Erythroblast (primary cell): ENCODE measurements around the gene TOGARAM1.

Source experiments
- GATA1 ChIP-seq: IDR thresholded peaks from 2 replicates; pipeline ENCODE4 v1.6.1; 2011; ENCODE audit warnings: low read depth, mild to moderate bottlenecking, control low read depth, low read length, moderate library complexity
- POLR2A ChIP-seq: IDR thresholded peaks from 2 replicates; pipeline ENCODE4 v1.6.1; 2011; ENCODE audit warnings: mild to moderate bottlenecking, low read length

GRCh38 chr14:45096218-45096617 is 134.2 kb downstream of the TOGARAM1 start:
- TF ChIP-seq POLR2A (no peak), GATA1 (no peak)
